Panc1 (cell line): ENCODE results near the gene INTS6. TPM values are rescaled to one million over a fixed set of nuclear protein-coding genes. Genes with fewer than 3 reads are reported as not detected.

Experiments used
- ATAC-seq: fragments of 200-7000 bp; cut with Tn5 transposase; 2 replicates; pipeline ENCODE4 v1.9.1; 2020; ENCODE audit warnings: mild to moderate bottlenecking, moderate library complexity
- BruUV-seq: library from RNA; stranded (reverse); fragments of 400-500 nt; replicated peaks from 2 replicates; lab custom pipeline; 2021; lab: Mats Ljungman, UMichigan
- CTCF ChIA-PET: fragments of 300-600 bp; sonication (Branson Sonifier 250); formaldehyde crosslinking; loops from one replicate; lab custom pipeline; 2022; ENCODE audit warnings: antibody characterized with exemption; lab: Charles Lee
- POLR2A ChIA-PET: fragments of 300-600 bp; sonication (Branson Sonifier 250); formaldehyde crosslinking; loops from one replicate; lab custom pipeline; 2022; ENCODE audit warnings: antibody characterized with exemption; lab: Charles Lee
- DNase-seq: peaks from one replicate; pipeline ENCODE4 v3.0.0-alpha.2; 2010; ENCODE audit warnings: low read depth, low spot score
- H3K27ac ChIP-seq: 2 replicates; pipeline ENCODE4 v1.5.1; 2011; ENCODE audit warnings: mild to moderate bottlenecking, low read length, inconsistent platforms
- H3K27me3 ChIP-seq: fragments of 200-500 bp; sonication (Bioruptor generic); 2 replicates; pipeline ENCODE4 v1.6.0; 2014; ENCODE audit warnings: low read length, inconsistent platforms; ENCODE audit not compliant: control insufficient read depth, insufficient read depth
- H3K36me3 ChIP-seq: fragments of 200-500 bp; sonication (Bioruptor generic); 2 replicates; pipeline ENCODE4 v1.5.1; 2014; ENCODE audit warnings: inconsistent platforms, mild to moderate bottlenecking, low read length, moderate library complexity; ENCODE audit not compliant: control insufficient read depth, insufficient read depth
- H3K4me1 ChIP-seq: 2 replicates; pipeline ENCODE4 v1.5.1; 2011; ENCODE audit warnings: inconsistent platforms, mild to moderate bottlenecking, low read length, moderate library complexity; ENCODE audit not compliant: control insufficient read depth, insufficient read depth
- H3K4me3 ChIP-seq, 2 experiments: 2 replicates each; pipeline ENCODE4 v1.5.1; 2011 to 2012; ENCODE audit warnings: low read depth in 2 of 2, low read length in 2 of 2, mild to moderate bottlenecking in 2 of 2, inconsistent platforms in 1 of 2, moderate library complexity in 1 of 2
- H3K9me3 ChIP-seq: fragments of 200-500 bp; sonication (Bioruptor generic); 2 replicates; pipeline ENCODE4 v1.5.1; 2014; ENCODE audit warnings: low read depth, mild to moderate bottlenecking, inconsistent platforms, low read length, moderate library complexity; ENCODE audit not compliant: control insufficient read depth, insufficient read depth
- POLR2AphosphoS5 ChIP-seq: IDR thresholded peaks from 2 replicates; pipeline ENCODE4 v1.6.1; 2012; ENCODE audit warnings: mild to moderate bottlenecking, low read depth, low read length, moderate library complexity
- SIN3A ChIP-seq: IDR thresholded peaks from 2 replicates; pipeline ENCODE4 v1.6.1; 2012; ENCODE audit warnings: low read depth, mild to moderate bottlenecking, low read length, moderate library complexity, borderline replicate concordance; ENCODE audit not compliant: insufficient read depth
- TCF7L2 ChIP-seq: IDR thresholded peaks from 2 replicates; pipeline ENCODE4 v1.6.1; 2011; ENCODE audit warnings: mild to moderate bottlenecking, low read depth, low read length, inconsistent platforms
- in situ Hi-C: cut with HindIII; loops from 2 replicates; pipeline ENCODE4 v1.10.0; 2016; ENCODE audit warnings: low sequenced_read_pairs, low pct_unique_long_range_greater_than_20kb
- intact Hi-C: fragments of 100-400 bp; cut with micrococcal nuclease; formaldehyde crosslinking; loops from one replicate; pipeline ENCODE4 v1.10.0; 2022; ENCODE audit not compliant: unreplicated experiment
- total RNA-seq: library from RNA; stranded (reverse); gene quantifications from one replicate; pipeline ENCODE4 v1.2.1, GENCODE V29; 2021; ENCODE audit not compliant: unreplicated experiment
- TF ChIP-seq, protein P1 (sequence below): fragments of 450-650 bp; IDR thresholded peaks from 2 replicates; pipeline ENCODE4 v1.5.1; 2017; ENCODE audit warnings: mild to moderate bottlenecking
- TF ChIP-seq, protein P2 (sequence below), 2 experiments: IDR thresholded peaks; 2 replicates each; pipeline ENCODE4 v1.6.1; 2011 to 2012; ENCODE audit warnings: low read depth in 2 of 2, control low read depth in 1 of 2, low read length in 1 of 2, mild to moderate bottlenecking in 1 of 2, moderate library complexity in 1 of 2; ENCODE audit not compliant: insufficient read depth in 1 of 2

The INTS6 gene
- total RNA-seq, 1 experiment from 2014 or later = 33.2 TPM

DNA sequence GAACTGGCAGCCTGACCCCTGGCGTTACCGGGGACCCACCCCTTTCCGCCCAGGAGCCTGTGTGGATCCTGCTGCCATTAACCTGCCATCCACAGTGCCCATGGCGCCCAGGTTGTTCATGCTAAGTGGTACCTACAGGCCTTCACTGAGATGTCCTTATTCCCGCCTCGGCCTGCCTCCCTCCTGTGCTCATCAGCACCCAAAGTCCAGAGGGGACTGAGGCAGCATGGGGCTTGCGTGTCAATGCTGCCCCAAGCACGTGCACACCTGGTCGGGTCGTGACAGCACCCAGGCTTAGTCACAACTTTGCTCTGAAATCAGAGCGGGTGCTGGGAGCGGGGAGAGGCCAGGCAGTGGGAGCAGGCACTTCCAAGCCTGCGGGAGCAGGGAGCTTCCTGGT, 3.7 kb upstream of the INTS6 start:
- POLR2A ChIA-PET = no interaction called here
- intact Hi-C loops (no loop called here), in situ Hi-C loops (no loop called here)
- H3K27me3 ChIP-seq = no peaks in the 10 kb centered on the region
- H3K4me1 ChIP-seq = no peaks in the 10 kb centered on the region; the same call in 1 of the 2 replicates
- no peak for DNase-seq
- no peak overlapping the region for H3K27ac ChIP-seq
- TF ChIP-seq, protein P1, sequence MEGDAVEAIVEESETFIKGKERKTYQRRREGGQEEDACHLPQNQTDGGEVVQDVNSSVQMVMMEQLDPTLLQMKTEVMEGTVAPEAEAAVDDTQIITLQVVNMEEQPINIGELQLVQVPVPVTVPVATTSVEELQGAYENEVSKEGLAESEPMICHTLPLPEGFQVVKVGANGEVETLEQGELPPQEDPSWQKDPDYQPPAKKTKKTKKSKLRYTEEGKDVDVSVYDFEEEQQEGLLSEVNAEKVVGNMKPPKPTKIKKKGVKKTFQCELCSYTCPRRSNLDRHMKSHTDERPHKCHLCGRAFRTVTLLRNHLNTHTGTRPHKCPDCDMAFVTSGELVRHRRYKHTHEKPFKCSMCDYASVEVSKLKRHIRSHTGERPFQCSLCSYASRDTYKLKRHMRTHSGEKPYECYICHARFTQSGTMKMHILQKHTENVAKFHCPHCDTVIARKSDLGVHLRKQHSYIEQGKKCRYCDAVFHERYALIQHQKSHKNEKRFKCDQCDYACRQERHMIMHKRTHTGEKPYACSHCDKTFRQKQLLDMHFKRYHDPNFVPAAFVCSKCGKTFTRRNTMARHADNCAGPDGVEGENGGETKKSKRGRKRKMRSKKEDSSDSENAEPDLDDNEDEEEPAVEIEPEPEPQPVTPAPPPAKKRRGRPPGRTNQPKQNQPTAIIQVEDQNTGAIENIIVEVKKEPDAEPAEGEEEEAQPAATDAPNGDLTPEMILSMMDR = no peak
- TF ChIP-seq, protein P2, sequence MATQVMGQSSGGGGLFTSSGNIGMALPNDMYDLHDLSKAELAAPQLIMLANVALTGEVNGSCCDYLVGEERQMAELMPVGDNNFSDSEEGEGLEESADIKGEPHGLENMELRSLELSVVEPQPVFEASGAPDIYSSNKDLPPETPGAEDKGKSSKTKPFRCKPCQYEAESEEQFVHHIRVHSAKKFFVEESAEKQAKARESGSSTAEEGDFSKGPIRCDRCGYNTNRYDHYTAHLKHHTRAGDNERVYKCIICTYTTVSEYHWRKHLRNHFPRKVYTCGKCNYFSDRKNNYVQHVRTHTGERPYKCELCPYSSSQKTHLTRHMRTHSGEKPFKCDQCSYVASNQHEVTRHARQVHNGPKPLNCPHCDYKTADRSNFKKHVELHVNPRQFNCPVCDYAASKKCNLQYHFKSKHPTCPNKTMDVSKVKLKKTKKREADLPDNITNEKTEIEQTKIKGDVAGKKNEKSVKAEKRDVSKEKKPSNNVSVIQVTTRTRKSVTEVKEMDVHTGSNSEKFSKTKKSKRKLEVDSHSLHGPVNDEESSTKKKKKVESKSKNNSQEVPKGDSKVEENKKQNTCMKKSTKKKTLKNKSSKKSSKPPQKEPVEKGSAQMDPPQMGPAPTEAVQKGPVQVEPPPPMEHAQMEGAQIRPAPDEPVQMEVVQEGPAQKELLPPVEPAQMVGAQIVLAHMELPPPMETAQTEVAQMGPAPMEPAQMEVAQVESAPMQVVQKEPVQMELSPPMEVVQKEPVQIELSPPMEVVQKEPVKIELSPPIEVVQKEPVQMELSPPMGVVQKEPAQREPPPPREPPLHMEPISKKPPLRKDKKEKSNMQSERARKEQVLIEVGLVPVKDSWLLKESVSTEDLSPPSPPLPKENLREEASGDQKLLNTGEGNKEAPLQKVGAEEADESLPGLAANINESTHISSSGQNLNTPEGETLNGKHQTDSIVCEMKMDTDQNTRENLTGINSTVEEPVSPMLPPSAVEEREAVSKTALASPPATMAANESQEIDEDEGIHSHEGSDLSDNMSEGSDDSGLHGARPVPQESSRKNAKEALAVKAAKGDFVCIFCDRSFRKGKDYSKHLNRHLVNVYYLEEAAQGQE (IDR thresholded peaks at IDR 0.05; ENCODE audit: insufficient read depth in 1 of 2, low read depth in 2 of 2, low read length in 1 of 2) = no peak
- CTCF ChIA-PET = no interaction called here
- BruUV-seq = no TSS peak
- no peak overlapping the region for H3K4me3 ChIP-seq
- ATAC-seq = no peak
- no peaks in the 10 kb centered on the region for H3K9me3 ChIP-seq
- peaks cover 4% of the 10 kb centered on the region; the same call in 1 of the 2 replicates for H3K36me3 ChIP-seq

- no peaks in the 10 kb centered on the region for H3K9me3 ChIP-seq
- no peaks in the 10 kb centered on the region for H3K27me3 ChIP-seq
- DNase-seq = no peak
- ChIA-PET POLR2A (interaction anchor here (0.6 kb wide), 1 partner anchor 111 kb away, joined by 5 read pairs; no protein-coding TSS in a partner anchor), CTCF (no interaction called here)
- no peak overlapping the region for H3K4me3 ChIP-seq
- in situ Hi-C loops (no loop called here), intact Hi-C loops (no loop called here)
- BruUV-seq = no TSS peak
- H3K36me3 ChIP-seq = peaks cover 10% of the 10 kb centered on the region
- TF ChIP-seq, protein P2 (IDR thresholded peaks at IDR 0.05; ENCODE audit: insufficient read depth in 1 of 2, low read depth in 2 of 2, low read length in 1 of 2) = no peak
- TF ChIP-seq, protein P1 = no peak
- TF ChIP-seq TCF7L2 (no peak), POLR2AphosphoS5 (no peak), SIN3A (no peak)
- H3K4me1 ChIP-seq = peaks cover 4% of the 10 kb centered on the region; the same call in 1 of the 2 replicates
- ATAC-seq = no peak
- no peak overlapping the region for H3K27ac ChIP-seq
Measured at GRCh38 chr13:51455532-51455931, 2.7 kb upstream of the INTS6 start.
